ENCODE results near the gene SPC25.
"Not testable (repeated sequence)": the region's sequence is repeated elsewhere in the genome, so short reads cannot be mapped to it uniquely, and the experiment has no call there.

The SPC25 gene

GRCh38 chr2:168892327-168892726 lies 2.1 kb upstream of the SPC25 start:
- Mint-ChIP-seq H3K9me3 (no peaks in the 10 kb centered on the region), H3K36me3 (no peaks in the 10 kb centered on the region), H3K27ac (no peak overlapping the region), H3K4me3 (no peak overlapping the region), H3K27me3 (peaks cover 0 to 13% of the 10 kb centered on the region in 2 donors), H3K4me1 (peaks cover 4 to 6% of the 10 kb centered on the region in 2 donors)
- DNase-seq (no peak), ATAC-seq (replicated peaks) (no peak)

- H3K4me1 Mint-ChIP-seq: peaks cover 4 to 6% of the 10 kb centered on the region in 2 donors
- no peak for DNase-seq
- no peaks in the 10 kb centered on the region for H3K36me3 Mint-ChIP-seq
- H3K27me3 Mint-ChIP-seq: peaks cover 0 to 13% of the 10 kb centered on the region in 2 donors
- peak overlapping the region; percentile 86 to 90 for H3K4me3 Mint-ChIP-seq
- no peak overlapping the region for H3K27ac Mint-ChIP-seq
- no peaks in the 10 kb centered on the region for H3K9me3 Mint-ChIP-seq
- no peak for ATAC-seq (replicated peaks)
Observed at GRCh38 chr2:168889635-168890005, 610 bp downstream of the SPC25 start.

GRCh38 chr2:168884975-168885374 lies 5.3 kb downstream of the SPC25 start:
- ATAC-seq (replicated peaks) (no peak), DNase-seq (no peak)
- Mint-ChIP-seq H3K27ac (no peak overlapping the region), H3K36me3 (no peaks in the 10 kb centered on the region), H3K27me3 (no peaks in the 10 kb centered on the region), H3K4me3 (no peak overlapping the region), H3K4me1 (peaks cover 0 to under 1% of the 10 kb centered on the region in 2 donors), H3K9me3 (no peaks in the 10 kb centered on the region)

- ATAC-seq (replicated peaks); H3K4me1 Mint-ChIP-seq; DNase-seq; H3K27me3 Mint-ChIP-seq; H3K9me3 Mint-ChIP-seq; H3K36me3 Mint-ChIP-seq; H3K27ac Mint-ChIP-seq; H3K4me3 Mint-ChIP-seq: not testable (repeated sequence)
Observed at GRCh38 chr2:168882163-168882562, 8.1 kb downstream of the SPC25 start.

- Mint-ChIP-seq H3K27me3 (no peaks in the 10 kb centered on the region), H3K4me3 (no peak overlapping the region), H3K27ac (no peak overlapping the region), H3K36me3 (no peaks in the 10 kb centered on the region), H3K4me1 (peaks cover 0 to 1% of the 10 kb centered on the region in 2 donors), H3K9me3 (peaks cover 0 to 1% of the 10 kb centered on the region in 2 donors)
- DNase-seq (no peak), ATAC-seq (replicated peaks) (no peak)
Observed at GRCh38 chr2:168874368-168875054, 15.7 kb downstream of the SPC25 start.

GRCh38 chr2:168870824-168871223 lies 19.4 kb downstream of the SPC25 start:
- not testable (repeated sequence) for DNase-seq; H3K27me3 Mint-ChIP-seq; H3K9me3 Mint-ChIP-seq; H3K36me3 Mint-ChIP-seq; ATAC-seq (replicated peaks); H3K4me3 Mint-ChIP-seq; H3K4me1 Mint-ChIP-seq; H3K27ac Mint-ChIP-seq

GRCh38 chr2:168870369-168870768 lies 19.9 kb downstream of the SPC25 start:
- not testable (repeated sequence) for H3K9me3 Mint-ChIP-seq; H3K36me3 Mint-ChIP-seq; H3K27ac Mint-ChIP-seq; H3K27me3 Mint-ChIP-seq; H3K4me3 Mint-ChIP-seq; H3K4me1 Mint-ChIP-seq; DNase-seq; ATAC-seq (replicated peaks)

GRCh38 chr2:168867164-168867563 lies 23.1 kb downstream of the SPC25 start:
- not testable (repeated sequence) for DNase-seq; H3K9me3 Mint-ChIP-seq; H3K4me1 Mint-ChIP-seq; H3K4me3 Mint-ChIP-seq; H3K27ac Mint-ChIP-seq; ATAC-seq (replicated peaks); H3K27me3 Mint-ChIP-seq; H3K36me3 Mint-ChIP-seq

GRCh38 chr2:168858146-168858545 lies 32.1 kb downstream of the SPC25 start:
- no peak overlapping the region for H3K27ac Mint-ChIP-seq
- H3K9me3 Mint-ChIP-seq: no peaks in the 10 kb centered on the region
- DNase-seq (no peak), ATAC-seq (replicated peaks) (no peak)
- no peaks in the 10 kb centered on the region for H3K36me3 Mint-ChIP-seq
- H3K4me3 Mint-ChIP-seq: no peak overlapping the region
- no peaks in the 10 kb centered on the region for H3K27me3 Mint-ChIP-seq
- no peaks in the 10 kb centered on the region for H3K4me1 Mint-ChIP-seq

GRCh38 chr2:168855601-168856000 lies 34.6 kb downstream of the SPC25 start:
- H3K36me3 Mint-ChIP-seq: peaks cover 0 to 2% of the 10 kb centered on the region in 2 donors
- ATAC-seq (replicated peaks): no peak
- H3K9me3 Mint-ChIP-seq: no peaks in the 10 kb centered on the region
- no peaks in the 10 kb centered on the region for H3K27me3 Mint-ChIP-seq
- no peak overlapping the region for H3K4me3 Mint-ChIP-seq
- H3K4me1 Mint-ChIP-seq: no peaks in the 10 kb centered on the region
- DNase-seq: no peak
- H3K27ac Mint-ChIP-seq: no peak overlapping the region

GRCh38 chr2:168854651-168855050 lies 35.6 kb downstream of the SPC25 start:
- no peak overlapping the region for H3K27ac Mint-ChIP-seq
- peaks cover 0 to 2% of the 10 kb centered on the region in 2 donors for H3K36me3 Mint-ChIP-seq
- ATAC-seq (replicated peaks): no peak
- H3K4me3 Mint-ChIP-seq: no peak overlapping the region
- H3K27me3 Mint-ChIP-seq: no peaks in the 10 kb centered on the region
- DNase-seq: no peak
- no peaks in the 10 kb centered on the region for H3K4me1 Mint-ChIP-seq
- no peaks in the 10 kb centered on the region for H3K9me3 Mint-ChIP-seq

- DNase-seq (no peak), ATAC-seq (replicated peaks) (no peak)
- no peaks in the 10 kb centered on the region for H3K9me3 Mint-ChIP-seq
- H3K36me3 Mint-ChIP-seq: peaks cover 0 to 2% of the 10 kb centered on the region in 2 donors
- H3K27me3 Mint-ChIP-seq: no peaks in the 10 kb centered on the region
- no peaks in the 10 kb centered on the region for H3K4me1 Mint-ChIP-seq
- no peak overlapping the region for H3K4me3 Mint-ChIP-seq
- H3K27ac Mint-ChIP-seq: no peak overlapping the region
Observed at GRCh38 chr2:168853471-168853870, 36.8 kb downstream of the SPC25 start.

GRCh38 chr2:168852481-168852880 lies 37.7 kb downstream of the SPC25 start:
- H3K4me3 Mint-ChIP-seq: no peak overlapping the region
- H3K27me3 Mint-ChIP-seq: no peaks in the 10 kb centered on the region
- DNase-seq: no peak
- ATAC-seq (replicated peaks): no peak
- H3K4me1 Mint-ChIP-seq: no peaks in the 10 kb centered on the region
- no peaks in the 10 kb centered on the region for H3K9me3 Mint-ChIP-seq
- H3K36me3 Mint-ChIP-seq: peaks cover 0 to 2% of the 10 kb centered on the region in 2 donors
- no peak overlapping the region for H3K27ac Mint-ChIP-seq

GRCh38 chr2:168851674-168852320 lies 38.4 kb downstream of the SPC25 start:
- Mint-ChIP-seq H3K4me1 (no peaks in the 10 kb centered on the region), H3K27me3 (no peaks in the 10 kb centered on the region), H3K9me3 (no peaks in the 10 kb centered on the region), H3K4me3 (no peak overlapping the region), H3K36me3 (peaks cover 0 to 2% of the 10 kb centered on the region in 2 donors), H3K27ac (no peak overlapping the region)
- ATAC-seq (replicated peaks) (no peak), DNase-seq (no peak)

- no peak for ATAC-seq (replicated peaks)
- no peaks in the 10 kb centered on the region for H3K4me1 Mint-ChIP-seq
- H3K36me3 Mint-ChIP-seq: peaks cover 0 to 2% of the 10 kb centered on the region in 2 donors
- DNase-seq: no peak
- H3K27me3 Mint-ChIP-seq: no peaks in the 10 kb centered on the region
- H3K9me3 Mint-ChIP-seq: no peaks in the 10 kb centered on the region
- no peak overlapping the region for H3K27ac Mint-ChIP-seq
- no peak overlapping the region for H3K4me3 Mint-ChIP-seq
Observed at GRCh38 chr2:168850846-168851245, 39.4 kb downstream of the SPC25 start.

Data from stimulated activated naive B cell treated with anti-CD40 and anti-IgM and Interleukin-4, amounts not matched to agents 10 μg/mL and 1 μg/mL and 100 μg/mL, for 72 hours (primary cell).